Thyroid gland (tissue), 4 donors: ENCODE results near the gene ARMC10. TPM values are rescaled to one million over a fixed set of nuclear protein-coding genes. Genes with fewer than 3 reads are reported as not detected.
A peak's percentile ranks its signal among the peaks of the same experiment; 100 is the strongest.
"Not testable (repeated sequence)": the region's sequence is repeated elsewhere in the genome, so short reads cannot be mapped to it uniquely, and the experiment has no call there.

ENCODE experiments used
- DNase-seq, 2 donors: peaks; one replicate each; pipeline ENCODE4 v3.0.0-alpha.2; 2019
- H3K27ac ChIP-seq, 3 donors: fragments of 200-600 bp; sonication (generic); 1 replicate in 2 of 3; 2 replicates in 1 of 3; pipeline ENCODE4 v1.5.1; 2016 to 2019; ENCODE audit warnings: mild to moderate bottlenecking in 1 of 3, moderate library complexity in 1 of 3
- H3K27me3 ChIP-seq: fragments of 200-600 bp; sonication (generic); one replicate; pipeline ENCODE4 v1.5.1; 2019
- H3K36me3 ChIP-seq, 2 donors: fragments of 200-600 bp; sonication (generic); one replicate each; pipeline ENCODE4 v1.5.1; 2016 to 2019
- H3K4me1 ChIP-seq, 2 donors: fragments of 200-600 bp; sonication (generic); one replicate each; pipeline ENCODE4 v1.5.1; 2017 to 2019
- H3K4me3 ChIP-seq, 3 donors: fragments of 200-600 bp; sonication (generic); replicated peaks in 1 of 3; 1 replicate in 2 of 3; 2 replicates in 1 of 3; pipeline ENCODE4 v1.5.1; 2016; ENCODE audit warnings: mild to moderate bottlenecking in 1 of 3
- H3K9me3 ChIP-seq: fragments of 200-600 bp; sonication (generic); one replicate; pipeline ENCODE4 v1.5.1; 2017
- CTCF ChIP-seq, 6 experiments: fragments of 200-600 bp in 3 of 6; fragments of 450-650 bp in 3 of 6; sonication (generic) in 3 of 6; IDR thresholded peaks; one replicate each; pipeline ENCODE4 v1.5.1; 2016 to 2019; ENCODE audit warnings: antibody characterized with exemption in 6 of 6, mild to moderate bottlenecking in 2 of 6, inconsistent platforms in 1 of 6, moderate library complexity in 1 of 6
- POLR2A ChIP-seq, 2 donors: fragments of 450-650 bp; IDR thresholded peaks; one replicate each; pipeline ENCODE4 v1.6.1; 2017; ENCODE audit warnings: antibody characterized with exemption in 2 of 2, mild to moderate bottlenecking in 2 of 2, moderate library complexity in 1 of 2
- WGBS, 2 donors: methylation state at CpG; one replicate each; pipeline ENCODE4 v1.1.5; 2017; 5-methylcytosine and 5-hydroxymethylcytosine counted together
- intact Hi-C: fragments of 100-400 bp; cut with DNase I; formaldehyde crosslinking; loops from one replicate; pipeline ENCODE4 v1.15.1; 2023
- total RNA-seq, 4 donors: library from RNA; depleted of rRNA; stranded (reverse); fragments of >200 nt; gene quantifications; one replicate each; pipeline ENCODE4 v1.2.3, GENCODE V29; 2016

Gene ARMC10
- total RNA-seq, 4 donors from 2014 or later = 44.1 to 72.4 (median 57.8) TPM

GRCh38 chr7:103141753-103142404, 66.9 kb downstream of the ARMC10 start:
- H3K27me3 ChIP-seq = no peaks in the 10 kb centered on the region
- no peaks in the 10 kb centered on the region for H3K9me3 ChIP-seq
- no peak overlapping the region for H3K4me3 ChIP-seq
- TF ChIP-seq POLR2A (IDR thresholded peaks at IDR 0.05) (no peak), CTCF (IDR thresholded peaks at IDR 0.05) (no peak)
- peaks cover 3 to 5% of the 10 kb centered on the region in 2 donors for H3K4me1 ChIP-seq
- no peak overlapping the region for H3K27ac ChIP-seq
- intact Hi-C loops = no loop called here
- DNase-seq = no peak
- no peaks in the 10 kb centered on the region for H3K36me3 ChIP-seq
- WGBS, 2 donors = 98% methylated on average over 6 to 8 of the region's 8 CpGs

GRCh38 chr7:103142494-103142893, 67.6 kb downstream of the ARMC10 start:
- no peaks in the 10 kb centered on the region for H3K27me3 ChIP-seq
- WGBS, 2 donors = 100% methylated on average over 1 of the region's 1 CpG
- no peaks in the 10 kb centered on the region for H3K36me3 ChIP-seq
- H3K27ac ChIP-seq = no peak overlapping the region
- no peaks in the 10 kb centered on the region for H3K9me3 ChIP-seq
- no peak for DNase-seq
- H3K4me3 ChIP-seq = no peak overlapping the region
- intact Hi-C loops = no loop called here
- peaks cover 10% of the 10 kb centered on the region in 2 donors for H3K4me1 ChIP-seq
- TF ChIP-seq POLR2A (IDR thresholded peaks at IDR 0.05) = no peak
- no peak for TF ChIP-seq CTCF (IDR thresholded peaks at IDR 0.05)

GRCh38 chr7:103143868-103144267, 68.9 kb downstream of the ARMC10 start:
- DNase-seq = no peak
- Histone ChIP-seq H3K4me1 (peaks cover 10 to 11% of the 10 kb centered on the region in 2 donors), H3K9me3 (no peaks in the 10 kb centered on the region), H3K4me3 (no peak overlapping the region), H3K36me3 (no peaks in the 10 kb centered on the region), H3K27ac (no peak overlapping the region), H3K27me3 (no peaks in the 10 kb centered on the region)
- TF ChIP-seq CTCF (IDR thresholded peaks at IDR 0.05) (no peak), POLR2A (IDR thresholded peaks at IDR 0.05) (no peak)
- intact Hi-C loops = no loop called here
- 93 to 94% methylated on average over 1 of the region's 1 CpG for WGBS, 2 donors

GRCh38 chr7:103144754-103145153, 69.8 kb downstream of the ARMC10 start:
- intact Hi-C loops, H3K27me3 ChIP-seq, H3K4me3 ChIP-seq, DNase-seq, H3K9me3 ChIP-seq, H3K36me3 ChIP-seq, H3K27ac ChIP-seq: not testable (repeated sequence)
- 98 to 99% methylated on average over 2 of the region's 2 CpGs for WGBS, 2 donors
- peaks cover 10 to 14% of the 10 kb centered on the region in 2 donors for H3K4me1 ChIP-seq

- WGBS, 2 donors = 1 to 2% methylated on average over 13 of the region's 13 CpGs
- H3K36me3 ChIP-seq = no peaks in the 10 kb centered on the region
Observed at GRCh38 chr7:103148131-103148993, 73.4 kb downstream of the ARMC10 start.

More at GRCh38 chr7:103148131-103148993, 73.4 kb downstream of the ARMC10 start:
- Histone ChIP-seq H3K27me3 (no peaks in the 10 kb centered on the region), H3K4me3 (peak overlapping the region; percentile 29 to 96 (median 74)), H3K9me3 (no peaks in the 10 kb centered on the region), H3K4me1 (peaks cover 10 to 17% of the 10 kb centered on the region in 2 donors), H3K27ac (peak overlapping the region; percentile 86 to 98 (median 94))
- DNase-seq = no peak
- no peak for TF ChIP-seq CTCF (IDR thresholded peaks at IDR 0.05)
- TF ChIP-seq POLR2A (IDR thresholded peaks at IDR 0.05) = no peak
- intact Hi-C loops = no loop called here

Other genes starting within 250 kb of the ARMC10 start
- 1 to 10 TPM; 3.0 to 4.1 (median 3.2) TPM for gene LRRC17, start 162.1 kb upstream of the ARMC10 start, total RNA-seq
- 1 to 10 TPM; 4.2 to 9.6 (median 5.0) TPM for gene FBXL13, start 344 bp upstream of the ARMC10 start, total RNA-seq
- 10 to 100 TPM; 20.3 to 46.7 (median 34.4) TPM for gene NAPEPLD, start 74.0 kb downstream of the ARMC10 start, total RNA-seq
- gene PMPCB, start 222.3 kb downstream of the ARMC10 start, total RNA-seq = 10 to 100 TPM; 52.1 to 77.4 (median 61.2) TPM